ENCODE measurements around the gene GPX5. TPM values are rescaled to one million over a fixed set of nuclear protein-coding genes. Genes with fewer than 3 reads are reported as not detected.

Gene GPX5
- total and polyA plus RNA-seq, 2 donors (not counting 1 experiment from before 2014, with no cell fraction given), result not detected

DNA sequence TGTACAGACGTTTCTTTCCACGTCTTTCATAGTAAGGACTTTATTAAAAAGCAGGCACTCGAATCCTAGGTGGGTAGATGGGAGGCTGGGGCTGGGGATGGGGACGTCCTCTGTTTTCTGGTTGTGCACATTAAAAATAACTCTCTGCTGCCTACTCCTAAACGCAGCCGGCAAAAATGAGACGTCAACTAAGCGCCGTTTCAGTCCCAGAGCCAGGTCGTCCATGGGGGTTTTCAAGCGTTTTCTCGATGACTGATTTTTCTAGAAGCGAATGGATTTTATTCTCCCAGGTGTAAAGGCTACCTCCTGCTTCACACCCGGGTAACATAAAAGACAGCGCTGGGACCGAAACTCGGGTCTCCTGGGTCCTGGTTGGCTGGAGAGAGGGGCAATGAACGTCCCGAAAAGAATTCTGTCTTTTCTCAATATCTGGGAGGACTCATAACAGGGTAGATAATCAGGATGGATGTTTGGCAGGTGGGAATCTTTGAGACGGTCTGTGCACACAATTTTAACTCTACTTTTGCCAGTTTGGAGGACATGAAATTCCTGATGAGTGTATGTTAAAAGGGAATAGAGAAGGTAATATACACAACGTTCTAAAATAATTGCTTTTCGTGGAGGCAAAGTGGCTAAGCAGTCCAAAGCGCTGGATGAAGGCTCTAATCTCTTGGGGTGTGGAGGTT lies 35.3 kb upstream of the GPX5 start:
- Histone ChIP-seq H3K79me2 (ENCODE audit: control insufficient read depth, insufficient read depth, low read length) (no peaks in the 10 kb centered on the region), H3K9ac (ENCODE audit: low read length) (peak overlapping the region; percentile 3), H4K20me1 (ENCODE audit: control insufficient read depth, insufficient read depth, low read length, poor library complexity, severe bottlenecking) (no peaks in the 10 kb centered on the region), H3K4me2 (replicated peaks; ENCODE audit: low read depth, low read length, poor library complexity, severe bottlenecking) (peak overlapping the region; percentile 66), H2AFZ (ENCODE audit: insufficient read depth, low read depth, low read length, poor library complexity, severe bottlenecking) (peak overlapping the region; percentile 54), H3K4me1 (ENCODE audit: control insufficient read depth in 2 of 2, insufficient read depth in 2 of 2, low read length in 2 of 2) (peaks cover 14 to 21% of the 10 kb centered on the region in 2 donors), H3K9me3 (ENCODE audit: control extremely low read depth in 1 of 3, control insufficient read depth in 2 of 3, insufficient read depth in 1 of 3, low read length in 2 of 3) (peaks cover 0 to 9% (median 0%) of the 10 kb centered on the region in 3 donors), H3K27me3 (replicated peaks in 1 of 4; ENCODE audit: control extremely low read depth in 1 of 4, control insufficient read depth in 3 of 4, insufficient read depth in 4 of 4, low read length in 3 of 4) (peaks cover 0 to 40% (median 32%) of the 10 kb centered on the region in 4 experiments), H3K4me3 (ENCODE audit: control extremely low read depth in 1 of 5, extremely low read depth in 1 of 5, insufficient read depth in 1 of 5, low read depth in 2 of 5, low read length in 4 of 5) (peak overlapping the region in 3 of 5 experiments; percentile 6 to 49 (median 31)), H3K36me3 (replicated peaks in 1 of 2; ENCODE audit: control extremely low read depth in 1 of 2, control insufficient read depth in 1 of 2, extremely low read depth in 1 of 2, insufficient read depth in 2 of 2, low read length in 1 of 2) (no peaks in the 10 kb centered on the region), H3K27ac (ENCODE audit: low read length in 2 of 2) (no peak overlapping the region)
- no peaks in the 10 kb centered on the region for H3K9me3 Mint-ChIP-seq (ENCODE audit: insufficient read depth)
- no peak overlapping the region for H3K27ac Mint-ChIP-seq
- no peak for ATAC-seq (ENCODE audit: low read depth)
- peak overlapping the region; percentile 35 for H3K4me3 Mint-ChIP-seq
- H3K4me1 Mint-ChIP-seq, result peaks cover 24% of the 10 kb centered on the region
- H3K27me3 Mint-ChIP-seq, result peaks cover 83% of the 10 kb centered on the region
- TF ChIP-seq, protein P1, sequence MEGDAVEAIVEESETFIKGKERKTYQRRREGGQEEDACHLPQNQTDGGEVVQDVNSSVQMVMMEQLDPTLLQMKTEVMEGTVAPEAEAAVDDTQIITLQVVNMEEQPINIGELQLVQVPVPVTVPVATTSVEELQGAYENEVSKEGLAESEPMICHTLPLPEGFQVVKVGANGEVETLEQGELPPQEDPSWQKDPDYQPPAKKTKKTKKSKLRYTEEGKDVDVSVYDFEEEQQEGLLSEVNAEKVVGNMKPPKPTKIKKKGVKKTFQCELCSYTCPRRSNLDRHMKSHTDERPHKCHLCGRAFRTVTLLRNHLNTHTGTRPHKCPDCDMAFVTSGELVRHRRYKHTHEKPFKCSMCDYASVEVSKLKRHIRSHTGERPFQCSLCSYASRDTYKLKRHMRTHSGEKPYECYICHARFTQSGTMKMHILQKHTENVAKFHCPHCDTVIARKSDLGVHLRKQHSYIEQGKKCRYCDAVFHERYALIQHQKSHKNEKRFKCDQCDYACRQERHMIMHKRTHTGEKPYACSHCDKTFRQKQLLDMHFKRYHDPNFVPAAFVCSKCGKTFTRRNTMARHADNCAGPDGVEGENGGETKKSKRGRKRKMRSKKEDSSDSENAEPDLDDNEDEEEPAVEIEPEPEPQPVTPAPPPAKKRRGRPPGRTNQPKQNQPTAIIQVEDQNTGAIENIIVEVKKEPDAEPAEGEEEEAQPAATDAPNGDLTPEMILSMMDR (IDR thresholded peaks at IDR 0.05), result no peak
- no peak for TF ChIP-seq EZH2 (IDR thresholded peaks at IDR 0.05; ENCODE audit: borderline replicate concordance, insufficient read depth, low read depth, low read length, poor library complexity, severe bottlenecking)
- 4% methylated on average over 9 of the region's 23 CpGs for WGBS (ENCODE audit: insufficient coverage)
- peak; percentile 12 for DNase-seq
- intact Hi-C loops (cut with micrococcal nuclease), result no loop called here
- ChIA-PET POLR2A (no interaction called here), CTCF (no interaction called here)

DNA sequence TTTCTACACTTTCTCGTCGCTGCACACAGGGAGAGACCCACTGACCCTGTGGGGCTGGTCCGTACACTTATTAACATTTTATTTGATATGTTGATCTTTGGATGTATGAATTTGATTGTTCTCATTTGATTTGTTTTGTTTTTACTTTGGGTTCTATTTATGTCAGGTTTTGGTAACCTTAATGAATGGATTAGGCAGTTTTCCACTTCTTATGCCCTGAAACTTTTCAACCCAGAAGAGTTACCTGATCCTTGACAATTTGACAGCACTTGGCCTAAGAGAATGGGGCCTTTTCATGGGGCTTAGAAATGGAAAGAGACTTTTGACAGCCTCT lies 33.7 kb upstream of the GPX5 start:
- Histone ChIP-seq H3K4me1 (ENCODE audit: control insufficient read depth in 2 of 2, insufficient read depth in 2 of 2, low read length in 2 of 2) (peaks cover 14 to 21% of the 10 kb centered on the region in 2 donors), H3K27ac (ENCODE audit: low read length in 2 of 2) (no peak overlapping the region), H3K36me3 (replicated peaks in 1 of 2; ENCODE audit: control extremely low read depth in 1 of 2, control insufficient read depth in 1 of 2, extremely low read depth in 1 of 2, insufficient read depth in 2 of 2, low read length in 1 of 2) (no peaks in the 10 kb centered on the region), H3K4me3 (ENCODE audit: control extremely low read depth in 1 of 5, extremely low read depth in 1 of 5, insufficient read depth in 1 of 5, low read depth in 2 of 5, low read length in 4 of 5) (no peak overlapping the region), H3K27me3 (replicated peaks in 1 of 4; ENCODE audit: control extremely low read depth in 1 of 4, control insufficient read depth in 3 of 4, insufficient read depth in 4 of 4, low read length in 3 of 4) (peaks cover 0 to 46% (median 35%) of the 10 kb centered on the region in 4 experiments), H3K9me3 (ENCODE audit: control extremely low read depth in 1 of 3, control insufficient read depth in 2 of 3, insufficient read depth in 1 of 3, low read length in 2 of 3) (peaks cover 0 to 9% (median 0%) of the 10 kb centered on the region in 3 donors), H3K4me2 (replicated peaks; ENCODE audit: low read depth, low read length, poor library complexity, severe bottlenecking) (no peak overlapping the region), H3K79me2 (ENCODE audit: control insufficient read depth, insufficient read depth, low read length) (no peaks in the 10 kb centered on the region), H4K20me1 (ENCODE audit: control insufficient read depth, insufficient read depth, low read length, poor library complexity, severe bottlenecking) (no peaks in the 10 kb centered on the region), H3K9ac (ENCODE audit: low read length) (no peak overlapping the region), H2AFZ (ENCODE audit: insufficient read depth, low read depth, low read length, poor library complexity, severe bottlenecking) (no peak overlapping the region)
- POLR2A ChIA-PET, result no interaction called here
- ATAC-seq (ENCODE audit: low read depth) (no peak), DNase-seq (no peak)
- no peaks in the 10 kb centered on the region for H3K9me3 Mint-ChIP-seq (ENCODE audit: insufficient read depth)
- TF ChIP-seq, protein P1 (IDR thresholded peaks at IDR 0.05), result no peak
- no peak for TF ChIP-seq EZH2 (IDR thresholded peaks at IDR 0.05; ENCODE audit: borderline replicate concordance, insufficient read depth, low read depth, low read length, poor library complexity, severe bottlenecking)
- WGBS (ENCODE audit: insufficient coverage), result no CpG with 5 or more reads among the region's 3 CpGs
- intact Hi-C loops (cut with micrococcal nuclease), result no loop called here
- H3K27me3 Mint-ChIP-seq, result peaks cover 77% of the 10 kb centered on the region
- H3K4me1 Mint-ChIP-seq, result peaks cover 24% of the 10 kb centered on the region
- H3K4me3 Mint-ChIP-seq, result no peak overlapping the region
- CTCF ChIA-PET, result no interaction called here
- H3K27ac Mint-ChIP-seq, result no peak overlapping the region
